Esophagus muscularis mucosa (tissue), 4 donors: ENCODE measurements around the gene KIAA1958.

Source experiments
- EP300 ChIP-seq: sonication (generic); formaldehyde crosslinking; IDR thresholded peaks from one replicate; pipeline ENCODE4 v1.6.1; 2017; ENCODE audit warnings: antibody characterized with exemption
- POLR2A ChIP-seq: fragments of 450-650 bp; IDR thresholded peaks from one replicate; pipeline ENCODE4 v1.6.1; 2017; ENCODE audit warnings: antibody characterized with exemption, moderate library complexity, mild to moderate bottlenecking, low read depth
- POLR2AphosphoS5 ChIP-seq, 2 donors: sonication (generic); formaldehyde crosslinking; IDR thresholded peaks; one replicate each; pipeline ENCODE4 v1.6.1; 2017; ENCODE audit warnings: antibody characterized with exemption in 2 of 2
- TF ChIP-seq, protein P1 (sequence below), 3 experiments: fragments of 200-600 bp in 2 of 3; fragments of 450-650 bp in 1 of 3; sonication (generic) in 2 of 3; IDR thresholded peaks; one replicate each; pipeline ENCODE4 v1.5.1; 2017 to 2019; ENCODE audit warnings: antibody characterized with exemption in 3 of 3, mild to moderate bottlenecking in 2 of 3, moderate library complexity in 1 of 3

DNA sequence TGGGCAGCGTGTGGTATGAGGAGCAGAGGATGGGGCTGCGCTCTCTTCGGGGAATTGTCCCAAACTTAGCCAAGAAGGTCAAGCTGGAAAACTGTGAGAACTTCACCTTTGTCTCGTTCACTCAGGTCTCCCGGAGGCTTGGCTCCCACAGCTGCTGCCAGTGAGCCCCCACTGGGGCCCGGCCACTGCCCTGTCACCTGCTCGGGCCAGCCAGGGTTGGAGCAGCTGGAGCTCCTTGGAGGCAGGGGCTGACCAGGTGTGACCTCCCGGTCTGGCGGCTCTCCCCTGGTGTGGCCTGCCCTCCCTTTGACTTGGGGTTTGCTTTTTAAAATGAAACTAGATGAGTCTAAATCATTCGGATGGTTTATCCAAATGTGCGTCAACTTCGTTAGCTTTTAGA is 173.3 kb downstream of the KIAA1958 start:
- TF ChIP-seq POLR2A (no peak), EP300 (no peak), POLR2AphosphoS5 (IDR thresholded peaks at IDR 0.05) (no peak)
- TF ChIP-seq, protein P1, sequence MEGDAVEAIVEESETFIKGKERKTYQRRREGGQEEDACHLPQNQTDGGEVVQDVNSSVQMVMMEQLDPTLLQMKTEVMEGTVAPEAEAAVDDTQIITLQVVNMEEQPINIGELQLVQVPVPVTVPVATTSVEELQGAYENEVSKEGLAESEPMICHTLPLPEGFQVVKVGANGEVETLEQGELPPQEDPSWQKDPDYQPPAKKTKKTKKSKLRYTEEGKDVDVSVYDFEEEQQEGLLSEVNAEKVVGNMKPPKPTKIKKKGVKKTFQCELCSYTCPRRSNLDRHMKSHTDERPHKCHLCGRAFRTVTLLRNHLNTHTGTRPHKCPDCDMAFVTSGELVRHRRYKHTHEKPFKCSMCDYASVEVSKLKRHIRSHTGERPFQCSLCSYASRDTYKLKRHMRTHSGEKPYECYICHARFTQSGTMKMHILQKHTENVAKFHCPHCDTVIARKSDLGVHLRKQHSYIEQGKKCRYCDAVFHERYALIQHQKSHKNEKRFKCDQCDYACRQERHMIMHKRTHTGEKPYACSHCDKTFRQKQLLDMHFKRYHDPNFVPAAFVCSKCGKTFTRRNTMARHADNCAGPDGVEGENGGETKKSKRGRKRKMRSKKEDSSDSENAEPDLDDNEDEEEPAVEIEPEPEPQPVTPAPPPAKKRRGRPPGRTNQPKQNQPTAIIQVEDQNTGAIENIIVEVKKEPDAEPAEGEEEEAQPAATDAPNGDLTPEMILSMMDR (IDR thresholded peaks at IDR 0.05), result no peak
